H1 (cell line): ENCODE measurements around the gene LRRC4C. TPM values are rescaled to one million over a fixed set of nuclear protein-coding genes. Genes with fewer than 3 reads are reported as not detected.

Source experiments
- CTCF ChIA-PET: fragments of 300-600 bp; sonication (Branson Sonifier 250); formaldehyde crosslinking; loops from one replicate; lab custom pipeline; 2021; ENCODE audit not compliant: partially characterized antibody; lab: Charles Lee
- POLR2A ChIA-PET: fragments of 300-600 bp; sonication (Branson Sonifier 250); formaldehyde crosslinking; loops from one replicate; lab custom pipeline; 2021; ENCODE audit warnings: inconsistent platforms; ENCODE audit not compliant: partially characterized antibody; lab: Charles Lee
- DNase-seq, 2 experiments: peaks; one replicate each; pipeline versions ENCODE4 v3.0.0 to v3.0.0-alpha.2; 2010 to 2022; ENCODE audit warnings: low spot score in 2 of 2, low read depth in 1 of 2, mixed read lengths in 1 of 2
- FAIRE-seq: peaks from 2 replicates; lab custom pipeline; 2011; peaks lifted over from hg19 to GRCh38; lab: Jason Lieb, UNC
- H2AFZ ChIP-seq: 2 replicates; pipeline ENCODE4 v1.8.1; 2012; ENCODE audit warnings: low read length, inconsistent platforms
- H2AK5ac ChIP-seq: 2 replicates; pipeline ENCODE4 v1.6.1; 2013; ENCODE audit warnings: low read depth, low read length
- H2BK120ac ChIP-seq: replicated peaks from 2 replicates; pipeline ENCODE3; 2013; ENCODE audit warnings: low read depth, low read length, inconsistent platforms
- H2BK12ac ChIP-seq: 2 replicates; pipeline ENCODE4 v1.6.1; 2013; ENCODE audit warnings: low read depth, low read length
- H2BK15ac ChIP-seq: 2 replicates; pipeline ENCODE4 v1.6.1; 2013; ENCODE audit warnings: low read length
- H2BK20ac ChIP-seq: 2 replicates; pipeline ENCODE4 v1.6.1; 2013; ENCODE audit warnings: low read length
- H2BK5ac ChIP-seq: 2 replicates; pipeline ENCODE4 v1.6.1; 2013; ENCODE audit warnings: low read depth, low read length
- H3K14ac ChIP-seq: 2 replicates; pipeline ENCODE4 v1.6.1; 2013; ENCODE audit warnings: inconsistent platforms; ENCODE audit not compliant: insufficient read length
- H3K18ac ChIP-seq: 2 replicates; pipeline ENCODE4 v1.6.1; 2013; ENCODE audit warnings: low read length; ENCODE audit errors: extremely low read depth
- H3K23ac ChIP-seq: 2 replicates; pipeline ENCODE4 v1.6.1; 2013; ENCODE audit warnings: inconsistent platforms; ENCODE audit not compliant: insufficient read length
- H3K23me2 ChIP-seq: 2 replicates; pipeline ENCODE4 v1.6.1; 2013; ENCODE audit warnings: low read depth, low read length
- H3K27ac ChIP-seq: 2 replicates; pipeline ENCODE4 v1.6.1; 2011; ENCODE audit warnings: low read depth, low read length, inconsistent platforms
- H3K27me3 ChIP-seq, 4 experiments: replicated peaks in 1 of 4; 1 replicate in 1 of 4; 2 replicates in 3 of 4; pipeline versions ENCODE4 v1.6.1 to v1.8.1; 2011 to 2013; ENCODE audit warnings: low read length in 3 of 4, mild to moderate bottlenecking in 3 of 4, inconsistent platforms in 2 of 4, mixed read lengths in 2 of 4, moderate library complexity in 1 of 4; ENCODE audit not compliant: control insufficient read depth in 3 of 4, insufficient read depth in 3 of 4; ENCODE audit errors: extremely low read depth in 1 of 4
- H3K36me3 ChIP-seq, 4 experiments: 2 replicates each; pipeline versions ENCODE4 v1.6.1 to v1.8.1; 2011 to 2013; ENCODE audit warnings: mild to moderate bottlenecking in 4 of 4, low read length in 3 of 4, moderate library complexity in 2 of 4, control low read depth in 1 of 4, inconsistent platforms in 1 of 4; ENCODE audit not compliant: insufficient read depth in 4 of 4, control insufficient read depth in 2 of 4
- H3K4ac ChIP-seq: replicated peaks from 2 replicates; pipeline ENCODE3; 2013; ENCODE audit warnings: low read length, low read depth, mixed read lengths, inconsistent platforms; ENCODE audit not compliant: insufficient read length
- H3K4me1 ChIP-seq, 4 experiments: replicated peaks in 1 of 4; 1 replicate in 1 of 4; 2 replicates in 3 of 4; pipeline versions ENCODE4 v1.6.1 to v1.8.1; 2011 to 2013; ENCODE audit warnings: low read length in 3 of 4, inconsistent platforms in 2 of 4, mixed read lengths in 1 of 4; ENCODE audit not compliant: insufficient read depth in 4 of 4, control insufficient read depth in 3 of 4
- H3K4me2 ChIP-seq, 2 experiments: 2 replicates each; pipeline versions ENCODE4 v1.6.1 to v1.8.1; 2011 to 2013; ENCODE audit warnings: low read depth in 2 of 2, low read length in 2 of 2, control low read depth in 1 of 2, inconsistent platforms in 1 of 2, mild to moderate bottlenecking in 1 of 2; ENCODE audit not compliant: insufficient read depth in 1 of 2
- H3K4me3 ChIP-seq, 4 experiments: fragments of 200-600, 300-600 bp in 1 of 4; sonication (generic), shearing (Covaris generic), sonication (Bioruptor Twin) in 1 of 4; 2 replicates each; pipeline versions ENCODE4 v1.5.1 to v1.8.1; 2011 to 2016; ENCODE audit warnings: low read length in 4 of 4, low read depth in 3 of 4, control low read depth in 2 of 4, inconsistent platforms in 2 of 4, mild to moderate bottlenecking in 2 of 4, mixed read lengths in 1 of 4, moderate library complexity in 1 of 4; ENCODE audit not compliant: insufficient read depth in 2 of 4; ENCODE audit errors: extremely low read depth in 1 of 4
- H3K56ac ChIP-seq: replicated peaks from 2 replicates; pipeline ENCODE3; 2013; ENCODE audit warnings: low read depth, mild to moderate bottlenecking, mixed read lengths, low read length, inconsistent platforms; ENCODE audit not compliant: insufficient read length
- H3K79me1 ChIP-seq: 2 replicates; pipeline ENCODE4 v1.6.1; 2013; ENCODE audit warnings: low read depth, low read length, control low read depth
- H3K79me2 ChIP-seq, 2 experiments: 2 replicates each; pipeline versions ENCODE4 v1.6.1 to v1.8.1; 2012 to 2013; ENCODE audit warnings: low read length in 2 of 2, mild to moderate bottlenecking in 2 of 2, inconsistent platforms in 1 of 2; ENCODE audit not compliant: insufficient read depth in 2 of 2, control insufficient read depth in 1 of 2
- H3K9ac ChIP-seq, 4 experiments: replicated peaks in 1 of 4; 1 replicate in 1 of 4; 2 replicates in 3 of 4; pipeline versions ENCODE4 v1.6.1 to v1.8.1; 2011 to 2013; ENCODE audit warnings: low read depth in 3 of 4, low read length in 3 of 4, control low read depth in 2 of 4, mild to moderate bottlenecking in 2 of 4, moderate library complexity in 2 of 4, inconsistent platforms in 1 of 4; ENCODE audit errors: extremely low read depth in 1 of 4
- H3K9me3 ChIP-seq, 2 experiments: 2 replicates each; pipeline versions ENCODE4 v1.6.1 to v1.8.1; 2012 to 2013; ENCODE audit warnings: mild to moderate bottlenecking in 2 of 2, moderate library complexity in 2 of 2, control low read depth in 1 of 2, inconsistent platforms in 1 of 2, low read depth in 1 of 2, low read length in 1 of 2, mixed read lengths in 1 of 2; ENCODE audit not compliant: insufficient read depth in 2 of 2
- H4K20me1 ChIP-seq, 2 experiments: replicated peaks in 1 of 2; 2 replicates each; pipeline versions ENCODE3 to v1.8.1; 2011 to 2013; ENCODE audit warnings: inconsistent platforms in 2 of 2, low read length in 2 of 2, mild to moderate bottlenecking in 1 of 2; ENCODE audit not compliant: insufficient read depth in 2 of 2, control insufficient read depth in 1 of 2
- H4K5ac ChIP-seq: 2 replicates; pipeline ENCODE4 v1.6.1; 2013; ENCODE audit warnings: low read length, low read depth, mixed read lengths, inconsistent platforms; ENCODE audit not compliant: insufficient read length
- H4K8ac ChIP-seq: 2 replicates; pipeline ENCODE4 v1.8.0; 2013; ENCODE audit warnings: mild to moderate bottlenecking, moderate library complexity, low read length, inconsistent platforms; ENCODE audit not compliant: insufficient read depth; ENCODE audit errors: extremely low read depth
- H4K91ac ChIP-seq: replicated peaks from 2 replicates; pipeline ENCODE3; 2013; ENCODE audit warnings: low read length, mixed read lengths, inconsistent platforms; ENCODE audit not compliant: insufficient read length
- ATF2 ChIP-seq: IDR thresholded peaks from 2 replicates; pipeline ENCODE4 v1.6.1; 2012; ENCODE audit warnings: low read length, inconsistent platforms
- KDM1A ChIP-seq: fragments of 200-600, 300-600 bp; sonication (generic); IDR thresholded peaks from 2 replicates; pipeline ENCODE4 v1.7.1; 2016; ENCODE audit warnings: mild to moderate bottlenecking, low read length, borderline replicate concordance
- RFX5 ChIP-seq: IDR thresholded peaks from 2 replicates; pipeline ENCODE4 v1.6.1; 2011; ENCODE audit warnings: low read depth, low read length, improper control_type of control experiment, borderline replicate concordance
- SUZ12 ChIP-seq: fragments of 200-600 bp; sonication (generic); IDR thresholded peaks from 2 replicates; pipeline ENCODE4 v1.6.1; 2012; ENCODE audit warnings: mild to moderate bottlenecking, inconsistent platforms, low read length, moderate library complexity, mixed read lengths
- WGBS, 2 experiments: shearing (Covaris generic) in 1 of 2; methylation state at CpG; one replicate each; pipeline versions ENCODE4 v1.1.6 to v1.1.7; 2013 to 2015; ENCODE audit warnings: low lambda C conversion rate in 2 of 2, mixed read lengths in 2 of 2, inconsistent platforms in 1 of 2, low coverage in 1 of 2, missing lambda C conversion rate in 1 of 2; ENCODE audit not compliant: insufficient replicate concordance in 2 of 2, insufficient coverage in 1 of 2, insufficient read length in 1 of 2; ENCODE audit errors: extremely low coverage in 1 of 2, missing lambda C conversion rate in 1 of 2; 5-methylcytosine and 5-hydroxymethylcytosine counted together
- polyA plus RNA-seq, 7 experiments: library from polyadenylated mRNA; depleted of rRNA in 3 of 7; stranded (reverse) in 5 of 7; unstranded in 2 of 7; fragments of >200 nt in 5 of 7; fragments of 200-250 nt in 2 of 7; gene quantifications; 1 replicate in 5 of 7; 2 replicates in 1 of 7; 4 replicates in 1 of 7; pipeline versions ENCODE4 v1.2.1 to v1.2.3, GENCODE V29; 2011 to 2013; ENCODE audit warnings: missing spikeins in 2 of 7, mixed read lengths in 2 of 7
- total RNA-seq: library from RNA; stranded (reverse); fragmentation: NEBNext Ultra II Directional; extraction: Animal tissue kit (Norgen Biotek cat#: 25700); gene quantifications from 2 replicates; pipeline ENCODE4 v1.2.1, GENCODE V29; 2021

The LRRC4C gene
- total and polyA plus RNA-seq, 2 of the 8 experiments (the other 6 are each of a cell fraction or from before 2014, with no cell fraction given): 0.23 to 2.2 TPM

- no peaks in the 10 kb centered on the region for H3K9me3 ChIP-seq
- H2AFZ ChIP-seq: no peak overlapping the region
- H3K4me2 ChIP-seq: no peak overlapping the region
- H3K56ac ChIP-seq: no peak overlapping the region
- no peak for FAIRE-seq
- H2BK5ac ChIP-seq: no peak overlapping the region
- H3K27me3 ChIP-seq: no peaks in the 10 kb centered on the region
- no peak overlapping the region for H2BK15ac ChIP-seq
- H4K20me1 ChIP-seq: no peaks in the 10 kb centered on the region
- DNase-seq: no peak
- no peak overlapping the region for H3K4me3 ChIP-seq
- TF ChIP-seq ATF2: no peak
- TF ChIP-seq KDM1A: no peak
- TF ChIP-seq RFX5: no peak
- no peak for TF ChIP-seq SUZ12
- H2BK20ac ChIP-seq: no peak overlapping the region
- no peaks in the 10 kb centered on the region for H3K23me2 ChIP-seq
- no peak overlapping the region for H3K14ac ChIP-seq
- WGBS, 2 experiments: 100% methylated on average over 1 of the region's 1 CpG; no CpG with 5 or more reads in 1 of the 2 experiments
- no peak overlapping the region for H3K9ac ChIP-seq
- no peak overlapping the region for H3K23ac ChIP-seq
- H3K4ac ChIP-seq: no peak overlapping the region
- H4K91ac ChIP-seq: no peak overlapping the region
- no peak overlapping the region for H2BK12ac ChIP-seq
- H3K27ac ChIP-seq: no peak overlapping the region
- no peak overlapping the region for H4K5ac ChIP-seq
- ChIA-PET CTCF (no interaction called here), POLR2A (no interaction called here)
- H3K79me1 ChIP-seq: no peaks in the 10 kb centered on the region
- H2BK120ac ChIP-seq: no peak overlapping the region
- no peak overlapping the region for H3K18ac ChIP-seq
- H3K79me2 ChIP-seq: no peaks in the 10 kb centered on the region
- no peak overlapping the region for H2AK5ac ChIP-seq
- H3K36me3 ChIP-seq: no peaks in the 10 kb centered on the region
- H4K8ac ChIP-seq: no peak overlapping the region
- no peaks in the 10 kb centered on the region for H3K4me1 ChIP-seq
These were observed 916.6 kb downstream of the LRRC4C start for GRCh38 chr11:40542821-40543220.
